GM11168 (cell line): Measurements from ENCODE around the gene ASB4.
"Not testable (repeated sequence)": the region's sequence is repeated elsewhere in the genome, so short reads cannot be mapped to it uniquely, and the experiment has no call there.

Experiments
- in situ Hi-C: fragments of 300-500 bp; cut with MboI; formaldehyde crosslinking; loops from one replicate; pipeline ENCODE4 v1.12.0; 2022; ENCODE audit warnings: low sequenced_read_pairs; ENCODE audit not compliant: unreplicated experiment

The ASB4 gene

GRCh38 chr7:95547361-95548348 is 61.9 kb downstream of the ASB4 start:
- in situ Hi-C loops = no loop called here

- in situ Hi-C loops = no loop called here
These were observed 64.2 kb downstream of the ASB4 start for GRCh38 chr7:95549818-95550529.

GRCh38 chr7:95550546-95550945 is 64.8 kb downstream of the ASB4 start:
- in situ Hi-C loops = no loop called here

- in situ Hi-C loops = not testable (repeated sequence)
These were observed 66.5 kb downstream of the ASB4 start for GRCh38 chr7:95552010-95552926.

- in situ Hi-C loops = no loop called here
These were observed 68.2 kb downstream of the ASB4 start for GRCh38 chr7:95553939-95554338.

GRCh38 chr7:95556777-95557176 is 71.0 kb downstream of the ASB4 start:
- in situ Hi-C loops = no loop called here

- in situ Hi-C loops = no loop called here
These were observed 73.1 kb downstream of the ASB4 start for GRCh38 chr7:95558864-95559263.

GRCh38 chr7:95560674-95561073 is 74.9 kb downstream of the ASB4 start:
- in situ Hi-C loops = no loop called here

GRCh38 chr7:95569720-95570119 is 84.0 kb downstream of the ASB4 start:
- in situ Hi-C loops = no loop called here

GRCh38 chr7:95577137-95577536 is 91.4 kb downstream of the ASB4 start:
- in situ Hi-C loops = no loop called here

- in situ Hi-C loops = no loop called here
These were observed 92.6 kb downstream of the ASB4 start for GRCh38 chr7:95578299-95578855.

GRCh38 chr7:95579318-95579717 is 93.6 kb downstream of the ASB4 start:
- in situ Hi-C loops = no loop called here

GRCh38 chr7:95581467-95581866 is 95.7 kb downstream of the ASB4 start:
- in situ Hi-C loops = no loop called here

GRCh38 chr7:95582578-95583293 is 97.0 kb downstream of the ASB4 start:
- in situ Hi-C loops = no loop called here

GRCh38 chr7:95583834-95584621 is 98.3 kb downstream of the ASB4 start:
- in situ Hi-C loops = no loop called here

GRCh38 chr7:95584769-95585425 is 99.2 kb downstream of the ASB4 start:
- in situ Hi-C loops = no loop called here

GRCh38 chr7:95585426-95585789 is 99.7 kb downstream of the ASB4 start:
- in situ Hi-C loops = no loop called here

- in situ Hi-C loops = no loop called here
These were observed 101.2 kb downstream of the ASB4 start for GRCh38 chr7:95586951-95587301.
